OCI-M2 (cell line): ENCODE results near the gene SNX5.

Source experiments
- DNase-seq: peaks from one replicate; lab custom pipeline; 2025; ENCODE audit not compliant: unreplicated experiment; lab: John Stamatoyannopoulos, UW

SNX5 gene

DNA sequence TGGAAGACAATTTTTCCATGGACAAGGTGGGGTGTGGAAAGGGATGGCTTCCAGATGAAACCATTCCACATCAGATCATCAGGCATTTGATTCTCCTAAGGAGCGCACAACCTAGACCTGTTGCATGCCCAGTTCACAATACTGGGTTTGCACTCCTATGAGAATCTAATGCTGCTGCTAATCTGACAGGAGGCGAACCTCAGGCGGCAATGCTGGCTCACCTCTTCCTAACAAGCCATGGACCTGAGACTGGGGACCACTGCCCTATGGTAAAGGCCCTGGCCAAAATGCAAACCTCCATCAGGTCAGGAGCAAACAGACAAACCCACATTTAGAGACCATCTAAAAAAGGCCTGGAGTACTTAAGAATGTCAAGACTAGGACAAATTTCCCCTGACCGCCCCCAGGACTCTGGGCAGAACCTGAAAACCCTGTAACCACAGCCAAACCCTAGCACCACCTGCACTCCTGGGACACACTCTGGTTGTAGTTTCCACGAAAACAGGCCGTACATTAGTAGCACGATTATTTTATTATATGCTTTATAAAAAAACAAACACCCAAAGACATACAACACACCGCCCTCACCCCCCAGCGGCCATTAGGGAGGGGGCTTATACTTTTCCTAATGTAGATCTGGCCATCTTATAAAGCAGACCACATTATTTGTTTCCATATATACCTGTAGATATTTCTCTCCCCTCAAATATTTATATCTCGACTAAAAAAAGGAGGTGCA, 27.3 kb downstream of the SNX5 start:
- DNase-seq = no peak

DNA sequence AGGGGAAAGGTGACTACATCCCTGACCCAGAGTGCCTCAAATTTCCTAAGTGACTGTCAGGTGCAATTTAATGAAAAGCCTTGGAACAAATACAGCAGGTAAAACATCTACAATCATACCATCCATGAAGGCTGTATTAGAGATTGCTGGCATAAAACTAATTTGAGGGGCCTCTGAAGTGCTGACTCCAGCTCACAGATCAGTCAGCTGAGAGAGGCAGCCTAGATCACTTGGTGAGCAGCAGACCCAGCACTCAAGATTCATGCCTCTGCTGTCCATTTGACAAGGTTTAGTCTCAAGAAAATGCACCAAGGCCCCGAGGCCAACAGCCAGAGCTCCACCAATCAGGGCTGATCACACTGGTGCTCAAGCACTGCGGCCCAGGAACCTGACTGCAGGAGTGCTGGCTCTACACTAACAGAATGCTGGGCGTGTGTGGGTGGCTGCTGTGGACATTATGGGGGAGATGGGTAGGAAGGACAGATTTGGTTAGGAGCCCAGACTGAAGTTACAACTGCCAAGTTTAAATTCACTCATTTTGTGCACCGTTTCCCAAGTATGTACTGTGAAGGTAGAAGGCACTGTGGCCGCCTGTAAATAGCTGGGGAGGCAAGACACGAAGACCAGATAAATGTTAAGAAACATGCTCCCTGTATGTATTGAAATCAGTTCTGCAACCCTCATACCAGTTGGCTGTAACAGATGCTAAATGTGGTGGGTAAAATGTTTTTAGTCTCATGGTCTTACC, 28.2 kb downstream of the SNX5 start:
- DNase-seq = peak; percentile 51

DNA sequence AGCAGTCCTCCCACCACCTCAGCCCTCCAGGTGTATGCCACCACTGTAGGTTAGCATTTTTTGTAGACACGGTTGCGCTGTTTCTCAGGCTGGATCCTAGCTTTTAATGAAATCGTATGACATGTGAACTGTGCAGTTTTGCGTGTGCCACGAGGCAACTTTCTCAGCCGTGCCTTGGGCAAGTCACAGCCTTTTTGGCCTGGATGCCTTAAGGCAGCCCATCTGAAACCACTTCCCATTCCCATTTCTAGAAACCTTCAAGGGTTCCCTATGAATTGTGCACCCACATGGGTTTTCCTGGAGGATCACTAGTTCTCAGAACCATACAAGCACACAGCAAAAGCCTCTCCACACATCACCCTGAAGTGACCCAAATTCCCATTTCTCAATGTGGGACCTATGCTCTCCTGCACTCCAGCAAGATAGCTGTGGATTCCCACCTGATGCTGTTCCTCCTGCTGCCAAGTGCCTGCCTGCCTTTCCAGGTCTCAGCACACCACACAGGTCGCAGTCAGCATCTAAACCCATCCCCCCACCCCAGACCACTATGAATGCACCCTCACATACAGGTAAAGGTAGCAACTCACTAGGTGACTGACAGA, 28.9 kb downstream of the SNX5 start:
- DNase-seq = no peak

DNA sequence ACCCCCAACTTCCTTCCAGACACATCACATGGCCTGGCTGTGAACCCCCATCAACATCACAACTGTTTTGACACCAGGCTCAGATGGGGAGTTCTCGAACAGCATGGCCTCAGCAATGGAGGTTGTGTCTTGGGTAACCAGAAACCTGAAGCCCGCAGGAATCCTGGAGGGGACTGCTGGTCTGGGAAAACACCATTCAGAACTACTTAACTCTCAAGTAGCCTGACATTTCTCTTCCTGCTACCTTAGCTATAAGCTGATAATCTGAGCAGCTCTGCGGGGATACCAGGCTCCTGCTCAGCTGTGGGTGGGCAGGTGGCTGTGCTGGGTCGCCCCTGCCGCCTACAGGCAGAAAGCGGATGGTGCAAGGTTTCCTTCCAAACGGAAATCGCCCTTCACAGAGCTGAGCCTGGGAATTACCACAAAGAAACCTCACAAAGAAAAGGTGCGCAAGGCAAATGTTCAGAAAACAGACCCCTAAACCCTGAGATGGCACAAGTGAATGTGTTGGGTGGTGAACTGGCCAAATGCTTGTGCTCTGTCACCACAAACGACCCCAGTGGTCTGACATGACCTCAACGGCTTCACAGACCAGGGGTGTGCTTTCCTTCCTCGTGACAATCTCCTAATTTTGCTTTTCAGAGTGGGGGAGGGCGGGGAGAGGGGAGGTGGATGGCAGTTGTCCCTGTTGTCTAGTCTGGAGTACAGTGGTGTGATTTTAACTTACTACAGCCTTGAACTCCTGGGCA, 29.5 kb downstream of the SNX5 start:
- DNase-seq = peak; percentile 44

DNA sequence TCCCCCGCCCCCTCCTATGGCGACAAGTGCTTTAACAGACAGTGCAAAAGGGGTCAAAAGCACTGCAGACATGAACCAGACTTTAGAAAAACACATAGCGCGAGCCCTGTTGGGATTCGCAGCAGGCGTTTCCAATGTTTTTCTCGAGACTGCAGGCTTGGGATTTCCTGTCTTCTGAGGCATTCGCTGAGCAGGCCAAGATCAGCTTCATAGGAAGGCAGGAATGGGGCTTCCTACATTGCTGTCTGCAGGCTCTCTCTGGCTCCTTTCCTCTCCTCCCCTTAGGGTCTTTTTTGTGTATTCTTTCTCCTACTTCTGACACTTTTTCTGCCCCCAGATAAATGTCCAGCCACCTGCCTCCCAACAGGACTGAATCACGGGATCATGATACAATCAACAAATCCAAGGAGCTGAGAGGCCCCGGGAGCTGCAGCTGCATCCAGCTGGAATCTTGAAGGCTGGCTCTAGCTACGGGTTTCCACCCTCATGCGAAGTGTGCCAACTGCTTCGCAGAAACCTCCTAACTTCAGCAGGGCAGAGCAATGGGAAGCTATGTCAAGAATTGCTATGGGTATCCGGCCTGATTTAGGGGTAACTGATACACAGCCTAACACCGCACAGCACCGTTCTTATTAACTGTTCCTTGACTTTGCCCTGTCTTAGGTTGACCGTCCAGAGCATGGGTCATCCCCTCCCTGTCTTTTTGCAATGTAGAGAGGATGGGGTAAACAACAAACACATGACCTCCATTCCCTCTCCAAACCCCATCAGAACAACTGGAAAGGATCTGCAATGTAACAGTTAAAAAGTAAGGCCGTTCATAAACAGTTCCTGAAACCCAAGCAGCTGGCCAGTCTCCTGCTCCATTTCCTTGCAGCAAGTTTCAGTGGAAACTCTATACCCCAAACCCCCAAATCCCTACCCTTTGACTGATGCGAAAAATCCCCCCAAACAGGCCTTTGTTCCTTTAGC, 31.5 kb downstream of the SNX5 start:
- no peak for DNase-seq

DNA sequence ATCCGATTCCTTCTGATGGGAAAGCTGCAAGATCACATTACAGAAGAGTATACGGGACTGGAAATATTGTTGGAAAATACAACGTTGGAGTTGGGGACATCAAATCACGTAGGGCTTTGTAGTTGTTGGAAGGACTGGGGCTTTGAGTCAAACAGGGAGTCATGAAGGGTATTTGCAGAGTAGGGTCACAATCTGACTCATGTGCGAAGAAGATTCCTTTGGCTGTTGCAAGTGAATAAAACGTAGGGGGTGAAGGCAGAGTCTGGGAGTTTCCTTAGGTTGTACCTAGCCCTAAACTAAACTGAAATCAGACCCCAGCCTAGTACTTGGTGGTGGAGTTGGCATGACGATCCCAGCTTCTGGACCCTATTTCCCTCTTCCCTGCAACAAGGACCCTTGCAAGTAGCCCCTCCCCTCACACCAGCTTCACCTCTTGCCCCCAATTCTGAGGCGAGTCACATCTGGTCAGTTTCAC, 32.3 kb downstream of the SNX5 start:
- DNase-seq = no peak

DNA sequence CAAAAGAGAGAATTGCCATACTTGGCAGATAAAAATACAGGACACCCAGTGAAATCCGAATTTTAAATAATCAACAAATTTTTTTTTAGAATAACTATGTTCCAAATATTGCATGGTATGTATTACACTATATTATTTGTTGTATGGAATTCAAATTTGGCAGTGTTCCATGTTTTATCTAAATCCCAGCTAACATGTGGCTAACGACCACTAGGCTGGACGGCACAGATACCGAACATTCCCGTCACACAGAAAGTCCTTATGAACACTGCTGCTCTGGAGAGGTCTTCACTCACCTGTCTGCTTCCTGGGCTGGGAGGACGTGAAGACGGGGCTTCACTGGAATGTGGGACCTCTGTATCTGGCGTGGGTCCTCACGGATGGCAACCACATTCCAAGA, 32.8 kb downstream of the SNX5 start:
- no peak for DNase-seq

DNA sequence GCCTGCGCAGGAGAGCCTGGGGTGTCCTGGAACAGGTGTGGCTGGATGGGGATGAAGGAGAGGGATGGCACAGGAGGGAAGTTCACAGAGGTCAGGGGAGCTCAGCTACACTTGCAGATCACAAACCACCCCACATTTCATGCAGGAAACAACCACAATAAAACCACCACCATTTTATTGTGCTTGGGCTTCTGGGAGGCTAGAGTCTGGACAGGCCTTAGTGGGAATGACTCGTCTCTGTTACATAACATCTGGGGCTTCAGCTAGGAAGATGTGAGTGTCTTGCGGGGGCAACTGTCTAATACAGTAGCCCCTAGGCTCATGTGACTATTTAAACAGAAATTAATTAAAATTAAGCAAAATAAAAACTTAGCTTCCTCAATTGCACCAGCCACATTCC, 33.4 kb downstream of the SNX5 start:
- DNase-seq = no peak

DNA sequence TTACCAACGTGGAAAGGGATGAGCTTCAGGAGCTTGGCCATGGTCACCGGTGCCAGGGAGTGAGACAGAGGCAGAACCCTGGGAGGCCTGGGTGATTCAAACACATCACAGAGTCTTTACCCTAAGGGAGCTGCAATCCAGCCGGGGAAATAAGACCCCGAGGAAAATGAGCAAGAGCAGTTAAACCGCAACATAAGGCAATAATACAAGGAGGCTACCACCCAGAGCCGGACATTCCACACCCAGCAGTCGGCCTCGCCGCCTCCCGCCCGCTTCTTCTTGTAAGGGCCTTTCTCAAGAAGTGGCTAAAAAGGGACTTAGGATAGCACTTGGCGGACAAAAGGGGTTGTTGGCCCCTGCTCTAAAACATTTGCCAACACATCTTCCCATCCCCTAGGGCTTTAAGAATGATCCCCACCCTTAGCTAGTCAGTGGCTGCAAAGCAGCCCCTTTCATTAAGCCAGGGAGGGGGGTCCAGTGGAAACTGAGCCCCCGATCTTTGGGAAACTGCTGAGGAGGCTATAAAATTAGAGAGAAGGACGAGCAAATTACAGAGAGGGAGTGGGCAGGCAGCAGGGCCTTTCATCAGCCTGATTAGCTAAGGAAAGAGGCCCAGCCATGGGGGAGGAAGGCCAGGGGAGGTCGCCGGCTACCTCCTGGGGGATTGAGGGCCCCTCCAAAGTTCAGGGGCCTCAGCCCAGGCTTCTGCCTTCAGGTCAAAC, 34.3 kb downstream of the SNX5 start:
- no peak for DNase-seq

DNA sequence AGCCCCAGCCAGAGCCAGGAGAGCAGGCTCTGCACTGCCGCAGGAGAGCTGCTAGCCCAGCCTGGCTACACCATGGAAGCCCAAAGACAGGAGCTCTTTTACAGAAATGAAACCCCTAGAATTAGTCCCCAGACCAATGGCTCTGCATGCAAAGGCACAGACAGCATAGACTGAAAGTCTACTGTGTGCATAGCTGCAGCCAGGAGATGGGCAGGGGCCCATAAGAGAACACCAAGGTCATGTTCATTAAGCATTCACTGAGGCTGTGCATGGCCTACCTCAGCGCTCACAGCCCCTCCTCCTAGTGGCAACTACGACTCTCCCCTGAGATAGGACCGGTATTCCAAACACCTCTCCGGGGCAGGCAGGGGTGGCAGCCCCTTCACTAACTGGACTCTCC, 34.9 kb downstream of the SNX5 start:
- no peak for DNase-seq

DNA sequence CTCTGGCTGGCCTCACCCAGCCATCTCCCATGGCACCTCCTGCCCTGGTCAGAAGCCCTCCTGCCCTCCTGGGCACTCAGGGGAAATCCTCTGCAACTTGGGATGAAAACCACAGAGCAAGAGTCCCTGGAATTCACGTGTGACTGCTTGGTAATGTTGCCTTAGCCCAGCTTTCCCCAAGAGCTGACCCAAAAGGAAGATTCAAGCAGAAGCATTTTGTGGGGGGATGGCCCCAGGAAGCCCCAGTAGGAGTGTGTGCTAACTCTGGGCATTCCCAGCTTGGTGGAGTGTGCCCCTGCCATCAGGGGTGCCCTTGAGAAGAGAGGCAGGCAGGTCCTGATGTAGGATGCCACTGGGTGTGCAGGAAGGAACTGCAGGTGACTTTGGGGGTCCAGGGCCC, 35.5 kb downstream of the SNX5 start:
- no peak for DNase-seq

DNA sequence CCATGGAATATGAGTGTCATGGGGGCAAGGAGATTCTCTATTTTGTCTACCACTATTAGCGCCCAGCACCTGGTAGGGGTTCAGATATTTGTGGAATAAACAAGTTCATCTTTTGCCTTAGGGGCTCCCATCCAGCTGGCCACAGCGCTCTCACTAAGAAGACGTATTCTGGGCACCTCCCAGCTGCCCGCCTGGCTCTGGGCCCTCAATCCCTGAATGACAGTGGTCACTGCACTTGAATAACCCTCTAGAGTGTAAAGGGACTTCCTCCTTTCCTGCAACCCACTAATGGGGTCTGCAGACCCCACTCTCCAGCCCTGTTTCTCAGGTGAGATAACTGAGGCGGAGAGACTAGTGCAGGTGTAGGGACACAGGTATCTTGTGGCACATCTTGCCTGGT, 36.2 kb downstream of the SNX5 start:
- no peak for DNase-seq

DNA sequence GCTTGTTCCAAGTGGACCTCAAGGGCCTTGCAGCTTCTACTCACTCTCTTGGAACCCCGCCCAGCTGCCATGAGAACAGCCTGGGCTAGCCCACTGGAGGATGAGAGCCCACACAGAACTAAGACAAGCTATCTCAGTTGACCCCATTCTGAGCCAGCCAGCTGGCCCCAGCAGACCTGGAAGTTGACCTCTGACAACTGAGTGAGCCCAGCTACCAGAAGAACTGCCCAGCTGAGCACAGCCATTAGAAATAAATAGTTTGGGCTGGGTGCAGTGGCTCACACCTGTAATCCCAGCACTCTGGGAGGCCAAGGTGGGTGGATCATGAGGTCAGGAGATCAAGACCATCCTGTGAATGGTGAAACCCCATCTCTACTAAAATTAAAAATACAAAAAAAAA, 37.1 kb downstream of the SNX5 start:
- no peak for DNase-seq

DNA sequence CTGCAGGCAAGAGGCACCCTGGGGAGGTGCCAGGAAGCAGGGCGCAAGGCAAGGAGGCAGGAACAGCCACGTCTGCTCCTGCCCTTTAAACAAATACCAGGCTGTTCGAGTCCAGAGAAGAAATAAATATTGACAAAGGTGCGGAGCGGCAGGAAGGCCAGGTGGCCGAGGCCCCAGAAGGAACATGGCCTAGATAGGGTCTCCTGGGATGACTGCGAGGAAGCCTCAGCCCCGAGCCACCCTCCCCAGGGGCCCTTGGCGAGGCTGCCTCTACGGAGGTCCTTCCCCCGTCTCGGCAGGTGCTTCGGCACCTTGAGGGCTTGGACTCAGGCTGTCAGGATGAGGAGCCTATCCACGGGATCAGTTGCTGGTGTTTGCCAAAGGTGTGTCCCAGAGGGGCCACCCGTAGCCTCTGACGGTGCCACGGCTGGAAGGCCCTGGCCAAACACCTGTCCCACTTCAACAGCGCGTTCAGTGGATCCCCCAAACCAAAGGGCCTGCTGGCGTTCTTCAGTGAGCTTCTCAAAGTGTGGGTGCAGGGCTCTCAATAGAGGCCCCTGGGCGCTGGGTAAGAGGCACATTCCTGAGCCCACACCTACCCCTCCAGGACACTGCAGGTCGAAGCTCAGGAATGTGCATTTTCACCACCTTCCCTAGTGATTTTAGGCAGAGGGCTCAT, 39.8 kb downstream of the SNX5 start:
- DNase-seq = no peak

DNA sequence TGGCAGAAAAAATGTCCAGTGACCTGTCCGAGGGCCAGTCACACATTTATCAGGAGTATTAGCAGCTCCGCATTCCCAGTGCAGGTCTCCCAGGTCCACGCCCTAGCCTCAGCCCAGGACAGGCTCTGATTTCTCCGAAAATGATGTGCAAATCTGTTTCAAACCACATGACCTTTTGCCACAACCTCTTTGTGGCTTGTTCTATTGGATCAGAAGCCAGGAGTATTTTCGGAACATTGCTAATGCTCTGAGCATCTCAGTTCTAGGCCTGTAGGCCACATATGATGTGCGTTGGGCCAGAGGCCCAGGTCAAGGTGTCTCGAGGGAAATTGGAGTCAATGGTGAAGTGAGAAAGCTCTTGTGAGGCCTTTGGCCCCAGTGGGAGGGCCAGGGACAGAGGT, 40.4 kb downstream of the SNX5 start:
- no peak for DNase-seq

DNA sequence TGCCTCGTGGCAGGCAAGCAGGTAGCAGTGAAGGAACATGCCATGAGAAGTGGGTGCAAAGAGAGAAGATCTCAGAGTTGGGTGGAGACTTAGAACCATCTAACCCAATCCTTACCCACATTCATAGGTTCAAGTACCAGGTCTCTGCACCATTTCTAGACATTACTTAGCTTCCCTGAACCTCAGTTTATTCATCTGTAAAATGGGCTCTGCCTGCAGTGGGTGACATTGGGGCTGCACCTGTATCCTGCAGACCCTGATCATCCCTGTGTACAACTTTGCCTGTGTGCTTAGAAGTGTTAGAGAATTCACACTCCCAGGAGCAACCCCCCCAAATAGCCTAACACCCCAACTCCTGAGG, 42.7 kb downstream of the SNX5 start:
- no peak for DNase-seq

DNA sequence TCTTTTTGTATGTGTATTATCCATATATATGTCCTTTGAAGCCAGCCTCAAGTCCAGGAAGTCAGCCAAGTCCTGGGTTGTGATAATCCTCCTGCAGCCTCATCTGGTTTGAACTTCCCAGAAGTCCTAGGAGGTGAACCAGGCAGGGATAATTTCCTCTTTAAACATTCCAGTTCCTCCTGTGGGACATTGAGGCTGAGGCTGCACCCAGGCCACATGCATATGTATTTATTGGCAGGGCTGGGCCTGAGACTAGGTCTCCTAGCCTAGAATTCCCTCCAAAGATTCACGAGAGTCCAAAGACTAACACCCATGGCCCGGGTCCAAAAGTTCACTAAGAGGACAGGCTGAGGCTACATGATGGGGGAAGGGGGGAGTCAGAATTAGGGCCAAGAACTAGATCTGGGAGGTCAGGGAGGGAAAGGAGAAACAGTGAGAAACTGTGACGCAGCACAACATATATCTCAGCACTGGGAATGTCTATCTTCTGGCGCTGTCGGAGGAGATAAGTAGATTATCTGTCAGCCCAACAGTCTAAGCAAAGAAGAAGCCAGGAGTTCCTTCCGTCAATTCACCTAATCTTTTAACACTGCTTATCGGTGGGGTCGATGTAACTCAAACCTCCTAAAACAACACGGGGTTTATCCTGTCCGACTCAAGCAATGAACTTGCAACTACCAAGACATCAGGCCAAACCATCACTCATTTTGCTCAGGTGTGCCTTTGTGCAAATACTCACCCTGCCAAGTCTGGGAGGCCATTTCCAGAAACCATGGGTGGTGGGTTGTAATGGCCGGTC, 43.3 kb downstream of the SNX5 start:
- peak; percentile 54 for DNase-seq

DNA sequence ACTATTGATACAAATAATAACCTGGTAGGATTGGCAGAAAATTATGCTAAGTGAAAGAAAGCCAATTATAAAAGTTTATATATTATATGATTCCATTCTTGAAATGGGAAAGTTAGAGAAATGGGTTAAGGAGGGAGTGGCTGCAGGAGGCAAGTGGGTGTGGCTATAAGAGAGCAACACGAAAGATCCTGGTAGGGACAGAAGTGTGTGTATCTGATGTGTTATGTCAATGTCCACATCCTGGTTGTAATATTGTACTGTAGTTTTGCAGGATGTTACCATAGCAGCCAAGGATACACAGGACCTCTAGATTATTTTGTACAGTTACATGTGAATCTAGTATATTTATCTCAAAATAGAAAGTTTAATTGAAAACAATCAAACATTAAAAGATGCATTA, 46.8 kb downstream of the SNX5 start:
- no peak for DNase-seq
